GM20000 (cell line): ENCODE measurements around the gene RNF145.
A peak's percentile ranks its signal among the peaks of the same experiment; 100 is the strongest.

Experiments
- DNase-seq: peaks from one replicate; pipeline ENCODE4 v3.0.0; 2012; ENCODE audit warnings: low spot score
- TF ChIP-seq, protein P1 (sequence below): IDR thresholded peaks from 2 replicates; pipeline ENCODE4 v1.5.1; 2012; ENCODE audit warnings: mild to moderate bottlenecking, control low read depth; ENCODE audit errors: extremely low read depth, missing control alignments

Gene RNF145

DNA sequence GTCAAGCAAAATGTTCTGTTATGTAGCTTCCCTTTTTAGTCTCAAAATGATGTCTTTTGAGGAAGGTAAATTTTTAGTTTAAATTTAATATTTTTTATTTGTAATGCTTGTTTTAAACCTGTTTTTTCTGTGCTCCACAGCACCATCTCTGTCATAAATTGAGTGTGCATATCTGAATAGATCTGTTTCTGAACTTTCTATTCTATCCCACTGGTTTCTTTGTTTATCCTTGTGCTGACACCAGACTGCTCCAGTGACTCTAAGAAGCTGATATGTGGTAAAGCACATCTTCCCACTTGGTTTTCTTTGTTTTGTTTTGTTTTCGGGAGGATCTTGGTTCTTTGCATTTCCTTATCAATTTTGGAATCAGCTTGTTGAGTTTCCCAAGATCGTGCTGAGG is 7.1 kb upstream of the RNF145 start:
- no peak for DNase-seq
- TF ChIP-seq, protein P1, sequence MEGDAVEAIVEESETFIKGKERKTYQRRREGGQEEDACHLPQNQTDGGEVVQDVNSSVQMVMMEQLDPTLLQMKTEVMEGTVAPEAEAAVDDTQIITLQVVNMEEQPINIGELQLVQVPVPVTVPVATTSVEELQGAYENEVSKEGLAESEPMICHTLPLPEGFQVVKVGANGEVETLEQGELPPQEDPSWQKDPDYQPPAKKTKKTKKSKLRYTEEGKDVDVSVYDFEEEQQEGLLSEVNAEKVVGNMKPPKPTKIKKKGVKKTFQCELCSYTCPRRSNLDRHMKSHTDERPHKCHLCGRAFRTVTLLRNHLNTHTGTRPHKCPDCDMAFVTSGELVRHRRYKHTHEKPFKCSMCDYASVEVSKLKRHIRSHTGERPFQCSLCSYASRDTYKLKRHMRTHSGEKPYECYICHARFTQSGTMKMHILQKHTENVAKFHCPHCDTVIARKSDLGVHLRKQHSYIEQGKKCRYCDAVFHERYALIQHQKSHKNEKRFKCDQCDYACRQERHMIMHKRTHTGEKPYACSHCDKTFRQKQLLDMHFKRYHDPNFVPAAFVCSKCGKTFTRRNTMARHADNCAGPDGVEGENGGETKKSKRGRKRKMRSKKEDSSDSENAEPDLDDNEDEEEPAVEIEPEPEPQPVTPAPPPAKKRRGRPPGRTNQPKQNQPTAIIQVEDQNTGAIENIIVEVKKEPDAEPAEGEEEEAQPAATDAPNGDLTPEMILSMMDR: no peak

DNA sequence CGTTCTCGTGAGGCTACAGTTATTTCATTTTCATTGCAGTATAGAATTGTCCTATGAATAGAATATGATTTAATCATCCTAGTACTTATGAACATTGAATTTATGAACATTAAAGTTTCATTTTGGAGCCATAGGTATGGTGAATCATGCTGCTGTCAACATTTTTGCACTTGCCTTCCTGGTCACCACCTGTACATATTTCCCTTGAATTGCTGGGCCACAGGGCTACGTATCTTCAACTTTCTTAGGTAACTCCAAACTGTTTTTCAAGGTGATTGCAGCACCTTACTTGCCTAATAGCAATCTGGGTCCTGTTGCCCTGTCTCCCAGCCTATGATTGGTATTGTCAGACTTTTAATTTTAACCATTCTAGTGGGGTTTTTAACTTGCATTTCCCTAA is 6.5 kb upstream of the RNF145 start:
- TF ChIP-seq, protein P1: no peak
- no peak for DNase-seq

DNA sequence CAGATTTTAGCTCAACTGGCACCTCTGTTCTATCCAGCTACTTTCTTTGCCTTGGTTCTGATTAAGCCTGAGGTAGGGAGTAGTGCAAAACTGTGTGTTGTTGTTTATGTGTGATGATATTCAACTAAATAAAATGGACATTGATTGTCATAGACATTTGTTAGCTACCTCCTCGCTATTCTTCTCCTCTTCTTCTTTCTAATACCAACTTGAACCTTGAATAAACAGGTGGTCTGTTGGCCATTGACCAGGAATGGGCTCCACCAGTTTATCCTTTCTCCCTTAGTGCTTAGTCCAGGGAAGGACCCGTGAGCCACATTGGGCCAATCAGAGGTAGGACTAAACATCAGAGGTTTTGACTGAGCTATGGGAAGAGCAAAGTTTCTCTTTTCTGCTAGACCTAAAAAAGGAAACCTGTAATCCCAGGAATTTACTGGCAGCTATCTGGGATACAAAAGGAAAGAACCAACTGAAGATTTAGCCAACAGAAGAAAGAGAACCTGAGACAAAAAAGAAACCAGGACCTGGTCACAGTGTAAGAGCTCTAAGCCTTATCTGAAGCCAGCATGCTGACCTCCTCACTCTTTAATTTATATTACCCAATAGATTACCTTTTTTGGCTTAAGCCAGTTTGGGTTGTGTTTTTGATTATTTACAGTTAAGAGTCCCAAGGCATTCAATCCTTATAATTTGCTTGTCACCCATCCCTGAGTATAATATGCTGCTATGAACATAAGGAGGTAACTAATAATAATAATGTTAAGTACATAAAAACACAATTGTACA is 5.3 kb upstream of the RNF145 start:
- no peak for DNase-seq
- TF ChIP-seq, protein P1: no peak

DNA sequence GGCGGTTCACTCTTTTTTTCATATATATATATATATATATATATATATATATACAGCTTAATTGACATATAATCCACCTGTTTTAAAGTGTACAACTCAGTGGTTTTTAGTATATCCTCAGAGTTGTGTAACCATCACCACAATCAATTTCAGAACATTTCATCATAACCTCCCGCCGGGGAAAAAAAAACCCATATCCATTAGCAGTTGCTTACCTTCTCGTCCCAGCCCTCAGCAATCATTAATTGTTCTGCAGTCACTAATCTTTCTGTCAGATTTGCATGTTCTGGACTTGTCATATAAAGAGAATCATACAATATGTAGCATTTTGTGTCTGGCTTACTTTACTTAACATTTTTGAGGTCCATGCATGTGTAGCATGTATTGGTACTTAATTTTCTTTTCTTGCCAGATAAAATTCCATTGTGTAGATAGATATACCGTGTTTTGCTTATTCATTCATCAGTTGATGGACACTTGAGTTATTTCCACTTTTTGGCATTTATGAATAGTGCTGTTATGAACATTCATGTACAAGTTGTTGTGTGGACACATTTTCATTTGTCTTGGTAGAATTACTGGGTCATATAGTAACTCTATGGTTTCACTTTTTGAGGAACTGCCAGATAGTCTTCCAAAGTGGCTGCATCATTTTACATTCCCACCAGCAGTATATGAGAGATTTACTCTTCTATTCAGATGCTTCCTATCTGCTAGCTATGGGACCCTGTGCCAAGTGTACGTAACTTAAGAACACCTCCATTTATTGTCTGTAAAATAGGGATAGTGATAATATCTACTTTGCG is 3.5 kb upstream of the RNF145 start:
- no peak for DNase-seq
- TF ChIP-seq, protein P1: no peak

DNA sequence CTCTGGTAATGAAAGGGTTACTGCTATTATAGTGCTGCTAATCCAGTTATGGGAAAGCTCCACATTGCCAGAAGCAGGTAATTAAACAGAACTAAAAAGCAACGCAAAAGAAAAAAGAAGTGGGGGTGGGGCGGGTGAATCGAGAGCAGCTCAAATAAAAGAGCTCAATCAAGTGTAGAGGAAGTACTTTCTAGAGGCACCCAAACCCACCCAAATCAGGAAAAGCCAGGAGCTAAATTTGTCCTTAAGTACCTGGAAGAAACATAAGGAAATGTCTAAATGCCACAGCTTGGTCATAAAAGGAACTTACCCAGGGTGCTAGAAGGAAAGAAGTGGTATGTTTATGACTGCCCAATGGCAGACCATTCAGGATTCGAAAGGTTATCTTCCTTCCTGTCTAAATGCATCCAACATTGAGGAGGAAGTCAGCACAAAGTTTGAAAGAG is 2.4 kb upstream of the RNF145 start:
- TF ChIP-seq, protein P1: no peak
- no peak for DNase-seq

DNA sequence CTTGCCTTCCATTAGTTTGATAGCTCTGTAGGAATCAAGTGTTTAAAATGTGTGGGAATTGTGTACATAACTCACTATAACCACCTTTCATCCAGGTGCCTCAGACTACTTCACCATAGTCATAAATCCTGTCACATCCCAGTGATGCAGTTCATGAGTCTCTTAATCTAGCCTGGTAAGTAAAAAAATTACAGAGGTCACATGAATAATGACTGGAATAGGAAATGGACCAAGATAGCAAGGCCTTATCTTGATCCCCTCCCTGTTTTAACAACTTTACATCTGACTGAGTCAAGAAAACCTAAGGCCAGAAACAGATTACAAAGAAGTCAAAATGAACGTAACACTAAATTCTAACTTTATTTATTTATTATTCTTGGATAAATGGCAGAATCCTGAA is 1.5 kb upstream of the RNF145 start:
- TF ChIP-seq, protein P1: no peak
- DNase-seq: no peak

DNA sequence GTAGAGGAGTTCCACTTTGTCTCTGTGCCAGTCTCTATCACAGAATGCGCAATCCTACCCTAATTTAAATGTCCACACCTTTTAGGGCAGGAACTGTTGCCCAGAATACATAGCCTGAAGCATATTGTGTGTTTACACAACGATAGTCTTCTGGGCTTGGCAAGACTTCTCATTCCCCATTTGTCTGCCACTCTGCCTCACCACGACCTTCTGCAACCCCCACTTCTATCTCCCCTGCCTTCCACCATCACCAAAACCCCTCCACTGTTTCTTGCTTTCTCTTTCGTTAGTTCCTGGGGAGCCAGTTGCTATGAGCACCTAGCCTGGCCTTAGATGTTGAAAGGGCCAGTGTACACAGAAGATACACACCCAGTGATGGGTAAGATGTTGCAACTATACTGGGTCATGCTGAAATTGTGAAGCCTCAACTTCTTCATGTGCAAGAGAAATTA is 883 bp upstream of the RNF145 start:
- peak; percentile 28 for DNase-seq
- TF ChIP-seq, protein P1: no peak
